HG03196 (cell line): ENCODE results near the gene GNG13.
"Not testable (repeated sequence)": the region's sequence is repeated elsewhere in the genome, so short reads cannot be mapped to it uniquely, and the experiment has no call there.

Experiments used
- ATAC-seq: cut with Tn5 transposase; IDR thresholded peaks from one replicate; pipeline ENCODE4 v1.9.1; 2021; ENCODE audit not compliant: unreplicated experiment

GNG13 gene

DNA sequence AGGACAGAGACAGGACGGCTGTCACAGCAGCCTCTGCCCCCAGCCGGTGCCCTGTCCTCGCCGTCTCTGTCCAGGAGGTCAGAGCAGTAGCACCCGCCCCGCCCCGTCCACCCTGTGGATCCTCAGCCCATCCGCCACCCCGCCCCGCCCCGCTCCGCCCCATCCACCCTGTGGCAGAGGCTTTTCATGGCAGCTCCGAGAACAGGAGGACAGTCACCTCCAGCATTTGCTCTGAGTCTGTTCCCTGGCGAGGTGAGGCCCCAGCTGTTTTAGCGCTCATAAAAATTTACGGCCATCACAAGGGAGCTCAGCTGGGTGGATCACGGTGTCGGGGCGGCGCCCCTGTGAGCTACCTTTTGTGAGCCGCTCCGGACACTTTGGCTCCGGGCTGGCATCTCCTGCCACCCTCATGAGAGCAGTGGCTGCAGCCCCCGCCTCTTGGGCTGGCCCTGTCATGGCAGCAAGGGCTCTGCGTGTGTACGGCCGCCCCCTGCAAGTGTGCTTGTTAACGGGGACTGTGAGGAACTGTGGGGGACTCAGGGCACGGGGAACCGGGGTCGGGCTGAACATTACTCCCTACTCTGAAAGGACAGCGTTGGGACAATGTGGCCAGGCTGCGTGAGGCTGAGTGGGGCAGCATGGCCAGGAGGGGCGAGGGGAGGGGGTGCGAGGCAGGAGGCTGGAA, 32.3 kb upstream of the GNG13 start:
- no peak for ATAC-seq

DNA sequence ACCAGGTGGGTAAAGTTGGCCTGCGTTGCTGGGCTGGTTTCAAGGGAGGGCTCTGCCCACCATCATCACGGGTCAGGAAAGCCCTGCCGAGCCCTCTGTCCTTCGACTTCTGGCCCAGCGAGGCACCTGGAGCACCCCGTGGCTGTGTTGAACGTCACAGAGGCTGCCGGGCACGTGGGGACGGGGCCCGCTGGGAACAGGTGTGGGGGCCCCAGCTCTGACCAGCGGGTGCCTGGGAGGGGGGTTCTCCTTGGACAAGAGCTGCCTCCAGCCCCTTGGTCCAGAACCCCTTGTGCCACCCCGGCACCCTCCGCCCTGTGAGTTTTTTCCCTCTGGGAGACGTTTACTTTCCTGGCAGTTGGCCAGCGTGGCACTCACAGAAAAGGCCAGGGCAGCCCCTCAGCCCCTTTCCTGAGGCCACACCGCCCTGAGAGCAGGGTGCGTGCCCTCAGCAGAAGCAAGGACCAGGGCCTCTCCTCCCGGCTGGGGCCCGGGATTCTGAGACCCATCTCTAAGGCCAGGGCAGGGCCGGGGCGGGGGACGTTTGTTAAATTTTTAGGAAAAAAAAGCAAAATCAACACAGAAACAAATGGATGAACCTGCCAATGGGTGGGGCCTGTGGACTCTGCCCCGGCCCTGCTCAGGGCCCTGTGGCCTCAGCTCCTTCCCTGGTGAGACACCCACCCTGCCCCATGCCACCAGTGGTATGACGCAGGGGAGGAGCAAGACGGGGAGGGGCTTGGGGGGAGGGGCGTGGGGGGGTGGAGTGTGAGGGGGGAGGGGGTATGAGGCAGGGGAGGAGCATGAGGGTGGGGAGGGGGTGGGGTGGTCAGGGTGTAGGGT, 31.3 kb upstream of the GNG13 start:
- no peak for ATAC-seq

DNA sequence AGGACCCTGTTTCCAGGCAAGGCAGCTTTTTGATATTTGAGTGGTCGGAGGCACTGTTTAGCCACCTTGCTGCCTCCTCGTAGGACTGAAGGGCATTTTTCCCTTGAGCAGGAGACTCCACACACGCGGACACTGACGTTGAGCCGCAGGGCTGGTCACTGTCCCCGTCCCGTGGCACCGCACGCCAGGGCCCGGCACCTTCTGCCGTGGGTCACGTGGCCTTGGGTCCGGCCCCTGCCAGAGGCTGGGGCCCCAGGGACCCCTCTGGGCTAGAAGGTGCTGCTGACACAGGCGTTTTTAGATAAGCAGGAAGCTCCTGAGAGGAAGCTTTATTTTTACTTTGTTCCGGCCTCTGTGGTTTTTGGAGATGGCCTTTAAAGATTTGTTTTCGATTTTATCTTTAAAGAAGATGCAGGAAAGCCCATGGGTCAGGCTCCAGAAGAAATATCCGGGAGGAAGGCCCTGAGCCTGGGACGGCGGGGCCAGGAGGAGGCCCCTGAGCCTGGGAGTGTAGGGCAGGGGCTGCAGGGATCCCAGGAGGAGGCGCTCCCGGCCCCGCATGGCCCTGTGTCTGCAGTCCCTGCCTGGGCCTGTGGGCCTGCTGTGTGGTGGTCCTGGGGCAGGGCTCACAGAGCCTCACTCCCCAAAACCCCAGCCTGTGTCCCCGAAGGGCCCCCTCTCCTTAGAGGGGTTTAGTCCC, 30.5 kb upstream of the GNG13 start:
- ATAC-seq = no peak

DNA sequence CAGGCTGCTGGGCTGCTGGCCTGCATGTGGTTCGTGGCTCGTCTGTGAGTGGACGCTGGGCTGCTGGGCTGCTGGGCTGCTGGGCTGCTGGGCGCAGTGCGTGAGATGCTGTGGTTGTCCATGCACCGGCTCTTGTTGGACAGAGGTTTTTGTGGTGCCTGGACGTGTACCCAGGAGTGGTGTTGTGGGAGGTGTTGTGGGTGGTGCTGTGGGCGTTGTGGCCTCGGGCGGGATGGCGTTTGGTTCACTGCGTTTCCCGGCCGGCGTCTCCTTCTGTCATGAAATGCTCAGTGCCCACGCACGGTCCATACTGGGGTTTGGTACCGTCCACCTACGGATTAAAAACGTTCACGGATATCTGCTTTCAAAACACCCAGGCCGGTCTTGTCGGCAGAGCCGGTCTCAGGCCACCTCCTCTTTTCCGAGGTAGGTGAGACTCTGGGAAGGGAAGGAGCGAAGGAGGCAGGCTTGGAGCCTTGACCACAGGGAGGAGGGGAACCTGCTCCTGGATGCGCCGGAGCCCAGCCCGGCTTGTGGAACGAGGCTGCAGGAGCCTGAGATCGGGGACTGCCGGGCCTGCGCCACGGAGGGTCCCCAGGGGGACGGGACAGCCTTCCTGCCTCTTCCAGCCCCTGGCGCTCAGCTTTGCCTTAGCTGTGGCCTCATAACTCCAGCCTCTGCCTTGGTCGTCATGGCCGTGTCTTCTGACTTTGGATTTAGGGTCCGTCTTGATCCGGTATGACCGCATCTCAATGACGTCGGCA, 29.8 kb upstream of the GNG13 start:
- ATAC-seq = no peak

DNA sequence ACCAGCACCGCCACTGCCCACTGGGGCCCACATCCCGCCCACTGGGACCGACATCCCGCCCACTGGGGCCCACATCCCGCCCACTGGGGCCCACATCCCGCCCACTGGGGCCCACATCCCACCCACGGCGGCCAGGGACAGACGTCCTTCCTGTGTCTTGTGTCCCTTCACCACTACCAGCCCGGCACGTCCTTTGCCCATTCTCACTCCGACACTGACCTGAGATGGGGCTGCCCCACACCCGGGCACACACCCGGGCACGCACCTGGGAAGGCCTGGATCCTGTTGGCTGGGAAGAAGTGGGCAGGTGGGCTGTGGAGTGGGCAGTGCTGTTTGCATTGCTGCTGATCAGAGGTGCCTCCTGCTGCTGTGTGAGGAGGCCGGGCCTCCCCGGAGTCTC, 28.4 kb upstream of the GNG13 start:
- ATAC-seq = no peak

DNA sequence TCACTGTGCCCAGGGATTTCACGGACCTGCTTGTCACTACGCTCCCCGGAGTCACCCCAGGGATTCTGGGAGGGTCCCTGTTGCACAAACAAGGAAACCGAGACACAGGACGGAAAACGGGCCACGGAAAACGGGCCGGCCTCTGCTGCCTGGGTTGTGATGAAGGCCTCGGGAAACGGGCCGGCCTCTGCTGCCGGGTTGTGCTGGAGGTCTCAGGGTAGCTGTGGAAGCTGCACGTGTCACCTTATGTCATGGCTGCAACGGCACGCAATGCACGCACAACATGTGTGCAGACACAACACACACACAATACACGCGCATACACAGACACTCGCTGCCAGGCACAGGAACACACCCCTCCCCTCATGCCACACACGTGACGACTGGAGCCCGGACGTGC, 27.0 kb upstream of the GNG13 start:
- ATAC-seq = no peak

DNA sequence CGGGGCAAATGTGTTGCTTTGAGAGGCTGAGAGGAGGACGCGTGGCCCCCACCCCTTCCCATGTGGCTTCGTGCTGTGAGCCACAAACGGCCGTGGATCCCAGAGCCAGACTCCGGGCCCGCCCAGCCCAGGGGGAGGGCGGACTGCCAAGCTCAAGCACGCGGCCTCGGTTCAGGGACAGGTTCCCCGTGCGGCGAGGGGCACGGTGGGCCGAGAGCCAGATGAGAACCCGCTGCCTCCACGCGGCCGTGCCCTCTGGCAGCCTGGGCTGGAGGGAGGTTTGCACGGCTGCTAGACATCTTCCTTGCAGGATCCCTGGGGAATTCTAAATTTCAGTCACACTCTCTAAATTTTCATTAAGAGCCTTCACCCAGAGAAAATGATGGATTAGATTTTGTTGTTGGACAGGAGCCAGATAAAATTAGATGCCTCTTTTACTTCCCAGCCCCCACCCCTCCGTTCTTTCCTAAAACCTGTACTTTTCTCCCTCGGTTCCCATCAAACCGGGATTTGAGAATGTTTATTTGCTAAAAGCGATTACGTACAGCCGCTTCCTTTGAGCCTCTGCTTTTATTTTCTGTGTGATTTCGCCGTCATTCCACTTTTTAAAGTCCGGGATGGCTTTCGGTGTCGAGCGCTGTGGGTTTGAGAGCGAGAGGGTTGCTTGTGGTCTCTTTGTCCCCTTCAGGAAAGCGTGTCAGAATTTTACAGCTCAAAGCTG, 25.0 kb upstream of the GNG13 start:
- no peak for ATAC-seq

DNA sequence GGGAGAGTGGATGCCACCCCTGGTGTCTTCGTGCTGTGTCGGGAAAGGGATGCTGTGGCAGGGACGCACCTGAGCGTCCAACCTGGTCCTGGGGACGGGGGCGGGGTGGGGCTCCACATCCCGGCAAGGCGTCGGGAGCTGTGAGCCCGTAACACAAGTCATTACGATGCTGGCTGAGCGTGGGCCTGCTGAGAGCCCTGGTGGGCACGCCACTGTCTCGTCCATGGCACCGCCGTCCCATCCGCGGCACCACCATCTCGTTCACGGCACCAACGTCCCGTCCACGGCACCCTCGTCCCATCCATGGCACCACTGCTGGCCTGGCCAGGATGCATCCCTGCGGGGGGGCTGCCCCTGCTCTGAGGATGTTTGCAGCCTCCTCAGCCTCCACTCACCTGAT, 24.1 kb upstream of the GNG13 start:
- no peak for ATAC-seq

DNA sequence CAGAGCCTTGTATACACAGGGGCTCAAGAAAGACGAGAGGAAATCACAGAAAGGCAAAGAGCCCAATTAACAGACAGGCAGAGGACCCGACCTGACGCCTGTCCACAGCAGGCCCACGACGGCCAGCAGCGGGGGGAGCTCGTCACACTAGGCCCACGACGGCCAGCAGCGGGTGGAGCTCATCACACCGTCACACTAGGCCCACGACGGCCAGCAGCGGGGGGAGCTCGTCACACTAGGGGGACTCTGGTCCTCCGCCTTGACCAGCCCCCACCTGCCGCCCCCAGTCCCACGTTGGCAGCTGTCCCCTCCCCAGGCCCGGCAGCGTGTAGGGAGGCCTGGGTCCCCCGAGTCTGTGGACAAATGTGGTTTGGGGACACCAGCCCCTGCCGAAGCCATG, 23.7 kb upstream of the GNG13 start:
- no peak for ATAC-seq

DNA sequence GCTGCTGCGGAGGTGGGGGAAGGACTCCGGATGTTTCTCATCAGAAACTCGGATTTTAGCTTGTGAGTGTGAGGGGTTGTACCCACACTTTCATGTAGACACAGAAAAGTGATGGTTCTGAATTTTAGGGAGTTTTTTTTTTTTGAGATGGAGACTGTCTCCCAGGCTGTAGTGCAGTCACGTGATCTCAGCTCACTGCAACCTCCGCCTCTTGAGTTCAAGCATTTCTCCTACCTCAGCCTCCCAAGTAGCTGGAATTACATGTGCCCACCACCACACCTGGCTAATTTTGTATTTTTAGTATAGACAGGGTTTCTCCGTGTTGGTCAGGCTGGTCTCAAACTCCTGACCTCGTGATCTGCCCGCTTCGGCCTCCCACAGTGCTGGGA, 22.4 kb upstream of the GNG13 start:
- no peak for ATAC-seq

DNA sequence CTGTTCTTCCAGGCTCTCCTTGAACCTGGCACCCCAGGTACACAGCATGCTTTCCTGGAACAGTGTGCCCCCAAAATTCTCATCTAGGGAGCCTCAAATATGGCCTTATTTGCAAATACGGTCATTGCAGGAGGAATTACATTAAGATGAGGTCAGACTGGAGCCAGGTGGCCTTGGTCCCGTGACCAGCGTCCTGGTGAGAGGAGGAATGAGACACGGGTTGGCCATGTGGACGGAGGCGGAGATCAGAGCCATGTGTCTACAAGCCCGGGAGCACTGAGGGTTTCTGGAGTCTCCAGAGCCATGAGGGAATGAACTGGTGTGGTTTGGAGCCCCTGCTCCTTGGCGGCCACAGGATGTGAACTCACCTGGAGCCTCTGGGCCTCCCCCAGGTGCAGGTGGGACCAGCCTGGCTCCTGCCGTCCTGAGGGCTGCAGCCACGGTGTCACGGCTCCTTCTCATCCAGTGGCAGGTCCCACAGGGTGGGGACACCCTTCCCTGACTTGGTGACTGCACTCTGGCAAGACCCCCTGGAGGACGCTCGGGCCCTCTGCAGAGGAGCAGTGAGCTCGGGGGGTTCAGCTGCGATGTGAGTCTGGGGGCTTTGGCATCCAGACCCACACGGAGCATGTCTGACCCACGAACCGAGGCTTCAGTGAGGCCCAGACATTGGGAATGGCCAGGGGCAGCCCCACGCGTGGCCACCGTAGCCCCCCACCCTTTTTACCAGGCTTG, 21.8 kb upstream of the GNG13 start:
- ATAC-seq = no peak

DNA sequence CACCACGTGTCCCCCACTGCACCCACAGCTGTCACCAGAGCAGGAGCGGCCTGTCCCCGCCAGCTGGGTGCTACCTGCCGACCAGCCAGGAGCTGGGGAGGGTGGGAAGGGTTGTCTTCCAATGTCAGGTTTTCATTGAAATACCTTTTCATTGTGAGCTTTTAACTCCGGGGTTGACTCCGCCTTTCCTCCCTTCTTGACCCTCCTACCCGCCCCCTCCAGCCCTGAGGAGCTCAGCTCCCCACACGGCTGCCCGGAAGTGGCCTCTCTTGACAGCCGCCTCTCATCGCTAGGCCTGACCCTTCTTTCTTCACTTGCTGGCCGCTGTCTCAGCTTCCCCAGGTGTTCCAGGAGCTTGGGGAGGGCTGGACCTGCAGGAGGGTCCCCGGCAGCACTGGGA, 21.2 kb upstream of the GNG13 start:
- ATAC-seq = no peak

DNA sequence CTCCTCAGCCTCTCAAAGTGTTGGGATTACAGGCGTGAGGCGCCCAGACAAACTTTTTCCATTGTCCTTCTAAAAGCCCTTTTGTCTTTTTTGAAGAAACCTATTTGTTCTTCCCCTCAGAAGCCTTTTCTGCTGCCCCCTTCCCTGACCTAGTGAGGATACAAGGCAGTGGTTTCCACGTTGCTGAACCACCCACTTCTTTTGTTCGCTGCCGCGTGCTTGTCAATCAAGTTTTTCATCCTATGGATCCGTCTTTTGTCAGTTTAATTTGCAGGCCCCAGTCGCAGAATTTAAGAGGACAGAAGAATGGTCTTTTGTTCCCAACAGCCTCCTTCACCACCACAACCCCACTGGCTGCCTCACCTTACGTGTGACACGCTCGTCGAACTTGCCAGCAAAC, 20.2 kb upstream of the GNG13 start:
- ATAC-seq = no peak

DNA sequence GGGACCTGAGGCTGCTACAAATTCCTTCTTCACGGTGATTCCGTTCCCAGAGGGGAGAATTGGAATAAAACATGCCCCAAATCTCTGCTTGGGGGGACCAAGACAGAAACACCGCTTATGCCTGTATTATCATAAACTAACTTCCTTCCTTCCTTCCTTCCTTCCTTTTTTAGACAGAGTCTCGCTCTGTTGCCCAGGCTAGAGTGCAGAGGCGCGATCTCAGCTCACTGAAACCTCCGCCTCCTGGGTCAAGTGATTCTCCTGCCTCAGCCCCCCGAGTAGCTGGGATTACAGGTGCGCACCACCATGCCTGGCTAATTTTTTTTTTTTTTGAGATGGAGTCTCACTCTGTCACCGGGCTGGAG, 19.5 kb upstream of the GNG13 start:
- not testable (repeated sequence) for ATAC-seq

DNA sequence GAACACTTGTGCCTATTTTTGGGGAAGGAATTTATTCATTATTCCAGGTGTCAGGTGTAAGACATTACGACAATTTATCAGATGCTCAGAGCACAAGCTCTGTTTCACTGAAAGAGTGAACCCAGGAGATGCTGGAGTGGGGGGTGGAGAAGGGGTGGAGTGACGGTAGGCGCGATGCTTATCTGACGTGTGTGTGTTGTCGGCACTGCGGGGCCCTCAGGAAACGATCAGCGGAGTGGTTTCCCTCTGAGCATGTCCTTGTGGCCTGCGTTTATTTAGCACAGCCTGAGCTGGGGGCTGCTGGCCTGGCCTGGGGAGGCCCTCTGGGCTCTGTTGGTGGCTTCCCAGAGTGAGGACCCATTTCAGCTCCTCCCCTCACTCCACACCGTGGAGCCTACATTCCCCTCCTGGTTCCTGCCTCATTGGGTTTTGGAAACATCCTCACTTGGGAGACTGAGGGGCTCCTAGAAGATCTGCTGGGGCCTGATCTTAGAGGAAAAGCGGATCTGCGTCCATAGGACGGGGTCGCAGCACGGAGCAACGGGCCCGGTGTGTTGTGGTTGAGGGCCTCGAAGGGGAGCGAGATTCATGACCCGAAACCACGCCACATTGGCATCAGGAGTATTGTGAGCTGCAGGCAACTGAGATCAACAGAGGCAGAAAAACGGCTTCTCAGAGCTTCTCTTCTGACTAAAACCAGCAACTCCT, 19.0 kb upstream of the GNG13 start:
- ATAC-seq = no peak

DNA sequence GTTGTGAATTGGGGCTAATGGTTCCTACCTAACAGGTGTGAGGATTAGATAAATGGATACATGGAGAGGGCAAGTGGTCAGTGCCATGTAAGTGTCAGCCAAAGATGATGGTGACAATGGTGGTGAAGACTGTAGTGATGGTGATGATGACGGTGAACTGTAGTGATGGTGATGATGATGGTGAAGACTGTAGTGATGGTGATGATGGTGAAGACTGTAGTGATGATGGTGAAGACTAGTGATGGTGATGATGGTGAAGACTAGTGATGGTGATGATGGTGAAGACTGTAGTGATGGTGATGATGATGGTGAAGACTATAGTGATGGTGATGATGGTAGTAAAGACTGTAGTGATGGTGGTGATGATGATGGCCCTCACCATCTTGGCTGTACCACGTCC, 18.1 kb upstream of the GNG13 start:
- no peak for ATAC-seq

DNA sequence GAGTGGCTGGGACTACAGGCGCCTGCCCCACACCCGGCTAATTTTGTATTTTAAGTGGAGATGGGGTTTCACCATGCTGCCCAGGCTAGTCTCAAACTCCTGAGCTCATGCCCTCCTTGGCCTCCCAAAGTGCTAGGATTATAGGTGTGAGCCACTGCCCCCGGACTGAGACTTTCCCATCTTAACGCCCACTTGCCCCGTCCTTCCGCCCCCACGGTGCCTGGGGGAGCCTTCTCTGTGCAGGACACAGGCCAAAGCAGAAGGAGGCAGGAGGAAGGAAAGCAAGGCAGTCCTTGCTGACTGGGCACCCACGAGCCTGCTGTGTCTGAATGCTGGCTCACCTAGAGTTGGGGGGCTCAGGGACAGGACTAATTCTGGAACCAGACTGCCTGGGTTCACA, 17.6 kb upstream of the GNG13 start:
- no peak for ATAC-seq

DNA sequence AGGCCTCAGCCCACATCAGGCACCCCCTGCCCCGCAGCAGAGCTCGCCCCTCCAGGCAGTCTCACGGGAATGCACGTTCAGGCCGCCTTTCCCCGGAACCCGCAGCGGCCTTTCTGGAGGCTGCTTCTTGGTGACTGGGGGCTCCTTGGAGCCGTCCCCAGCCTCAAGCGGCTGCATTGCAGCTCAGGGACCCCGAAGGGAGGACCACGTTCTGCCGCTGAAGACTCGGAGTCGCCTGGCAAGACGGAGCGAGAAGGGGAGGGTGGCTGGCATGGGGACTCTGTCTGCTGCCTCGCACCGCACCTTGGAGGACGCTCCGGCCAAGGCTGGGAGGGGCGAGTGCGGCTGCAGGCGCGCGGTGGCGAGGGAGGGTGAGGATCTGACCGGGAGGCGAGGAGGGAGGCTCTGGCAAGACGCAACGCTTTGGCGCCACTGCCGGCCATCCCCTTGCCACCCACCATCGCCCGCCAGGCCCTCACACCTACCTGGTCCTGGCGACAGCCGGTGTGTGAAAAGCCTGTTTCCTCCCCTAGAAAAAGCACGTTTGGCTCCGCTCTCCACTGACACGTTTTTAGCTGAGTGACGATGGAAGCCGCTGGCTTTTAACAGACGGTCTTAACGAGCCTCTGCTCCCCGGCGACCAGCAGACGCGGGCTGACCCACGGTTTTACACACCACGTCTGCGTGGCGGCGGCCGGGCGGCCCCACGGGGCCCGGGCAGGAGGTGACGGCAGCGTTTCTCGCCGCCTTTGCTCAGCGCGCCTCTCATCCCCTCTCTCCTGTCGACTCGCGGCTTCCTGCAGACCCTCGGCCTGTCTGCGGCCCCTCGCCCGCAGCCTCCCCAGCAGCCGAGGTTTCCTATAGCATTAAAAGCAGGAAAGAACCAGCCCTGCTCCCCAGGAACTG, 16.7 kb upstream of the GNG13 start:
- ATAC-seq = no peak
